SU-DHL-6 (cell line): ENCODE data around the gene FRMPD1.

ENCODE experiments used
- CTCF ChIP-seq: fragments of 200-600 bp; sonication (generic); IDR thresholded peaks from one replicate; pipeline ENCODE4 v1.5.1; 2017; ENCODE audit warnings: antibody characterized with exemption, mild to moderate bottlenecking, low read length, moderate library complexity; ENCODE audit not compliant: insufficient read depth, poor library complexity, severe bottlenecking
- EZH2phosphoT487 ChIP-seq: fragments of 200-600 bp; sonication (generic), shearing (Covaris generic); conservative IDR thresholded peaks from 2 replicates; pipeline ENCODE4 v1.6.1; 2018; ENCODE audit warnings: mild to moderate bottlenecking, antibody characterized with exemption, low read length, moderate library complexity, mixed read lengths

GRCh38 chr9:37619806-37620205, 30.9 kb upstream of the FRMPD1 start:
- TF ChIP-seq CTCF (no peak), EZH2phosphoT487 (no peak)
